NT2/D1 (cell line): ENCODE measurements around the gene HRK.

ENCODE experiments used
- SUZ12 ChIP-seq: IDR thresholded peaks from 2 replicates; pipeline ENCODE4 v1.6.1; 2011; ENCODE audit not compliant: insufficient read length, insufficient read depth; ENCODE audit errors: extremely low read depth
- YY1 ChIP-seq: IDR thresholded peaks from 2 replicates; pipeline ENCODE4 v1.6.1; 2011; ENCODE audit not compliant: insufficient read length, insufficient read depth

DNA sequence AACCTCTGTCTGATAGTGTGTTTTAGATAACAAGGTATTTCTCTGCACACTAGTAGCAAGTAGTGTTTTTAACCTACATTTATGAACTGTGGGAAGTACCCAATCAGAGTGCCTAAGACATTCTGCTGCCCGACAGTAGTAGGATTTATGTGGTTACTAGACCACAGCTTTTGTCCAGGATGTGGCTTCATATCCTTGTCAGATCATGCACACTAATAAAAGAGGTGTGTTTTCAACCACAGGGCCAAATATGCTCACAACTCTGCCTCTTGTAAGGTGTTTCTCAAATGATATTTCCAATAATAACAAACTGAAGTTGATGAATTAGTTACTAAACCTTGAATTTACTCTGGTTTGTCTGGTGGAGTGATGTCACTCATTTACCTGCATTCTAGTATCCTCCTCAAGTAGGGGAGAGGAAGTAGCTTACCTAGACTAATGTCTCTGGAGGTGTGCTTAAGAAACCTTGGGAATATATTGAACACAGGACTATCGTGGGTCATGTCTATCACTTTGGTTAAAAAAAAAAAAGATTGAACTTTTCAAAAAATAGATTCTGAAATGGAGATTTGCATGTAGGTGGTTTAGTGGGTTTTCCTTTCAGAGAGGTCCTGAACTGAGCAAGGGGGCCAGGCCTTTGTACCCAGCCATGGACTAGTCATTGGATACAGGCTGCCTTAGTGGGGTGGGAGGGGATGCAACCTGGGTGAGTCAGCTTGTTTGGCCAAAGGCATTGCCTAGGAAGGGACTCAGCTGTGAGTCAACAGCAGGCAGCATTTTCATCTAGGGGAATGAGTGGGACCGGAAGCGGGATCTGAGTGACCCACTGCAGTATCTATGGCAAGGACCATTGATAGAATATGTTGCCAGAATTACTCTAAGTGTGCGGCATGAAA, 43.6 kb upstream of the HRK start:
- TF ChIP-seq YY1: no peak
- no peak for TF ChIP-seq SUZ12
